IMR-90 (cell line): ENCODE data around the gene CCDC50.

ENCODE experiments used
- BHLHE40 ChIP-seq: fragments of 150-350 bp; IDR thresholded peaks from 2 replicates; pipeline ENCODE4 v1.6.1; 2016; ENCODE audit warnings: mild to moderate bottlenecking, low read depth, low read length
- CEBPB ChIP-seq: IDR thresholded peaks from 2 replicates; pipeline ENCODE4 v1.6.1; 2012; ENCODE audit warnings: low read depth, low read length, improper control_type of control experiment
- CHD1 ChIP-seq: IDR thresholded peaks from 2 replicates; pipeline ENCODE4 v1.6.1; 2012; ENCODE audit warnings: low read depth, low read length, improper control_type of control experiment
- MAFK ChIP-seq: IDR thresholded peaks from 2 replicates; pipeline ENCODE4 v1.6.1; 2012; ENCODE audit warnings: low read depth, low read length, improper control_type of control experiment
- MAZ ChIP-seq: IDR thresholded peaks from 2 replicates; pipeline ENCODE4 v1.6.1; 2012; ENCODE audit warnings: low read depth, mild to moderate bottlenecking, low read length, improper control_type of control experiment, moderate library complexity, borderline replicate concordance
- MXI1 ChIP-seq: IDR thresholded peaks from 2 replicates; pipeline ENCODE4 v1.6.1; 2012; ENCODE audit warnings: low read depth, mild to moderate bottlenecking, low read length, moderate library complexity, borderline replicate concordance
- POLR2A ChIP-seq: IDR thresholded peaks from 2 replicates; pipeline ENCODE4 v1.6.1; 2012; ENCODE audit warnings: mild to moderate bottlenecking, low read depth, low read length
- RAD21 ChIP-seq: IDR thresholded peaks from 2 replicates; pipeline ENCODE4 v1.6.1; 2012; ENCODE audit warnings: low read length, improper control_type of control experiment
- RCOR1 ChIP-seq: IDR thresholded peaks from 2 replicates; pipeline ENCODE4 v1.6.1; 2012; ENCODE audit warnings: mild to moderate bottlenecking, low read length, improper control_type of control experiment; ENCODE audit not compliant: insufficient replicate concordance
- RFX5 ChIP-seq: IDR thresholded peaks from 2 replicates; pipeline ENCODE4 v1.8.0; 2012; ENCODE audit warnings: low read depth, mild to moderate bottlenecking, low read length, moderate library complexity
- SMC3 ChIP-seq: fragments of 150-350 bp; IDR thresholded peaks from 2 replicates; pipeline ENCODE4 v1.6.1; 2016; ENCODE audit warnings: low read depth, mild to moderate bottlenecking, antibody characterized with exemption, low read length, moderate library complexity
- TF ChIP-seq, protein P1 (sequence below): fragments of 150-350 bp; IDR thresholded peaks from 2 replicates; pipeline ENCODE4 v1.6.1; 2016; ENCODE audit warnings: low read depth, mild to moderate bottlenecking, low read length, moderate library complexity, borderline replicate concordance
- TF ChIP-seq, protein P2 (sequence below): conservative IDR thresholded peaks from 2 replicates; pipeline ENCODE4 v1.5.1; 2012; ENCODE audit warnings: mild to moderate bottlenecking, low read depth, low read length, improper control_type of control experiment
- TF ChIP-seq, protein P3 (sequence below): fragments of 150-350 bp; IDR thresholded peaks from 2 replicates; pipeline ENCODE4 v1.6.1; 2017; ENCODE audit warnings: mild to moderate bottlenecking, antibody characterized with exemption, low read length, low read depth

DNA sequence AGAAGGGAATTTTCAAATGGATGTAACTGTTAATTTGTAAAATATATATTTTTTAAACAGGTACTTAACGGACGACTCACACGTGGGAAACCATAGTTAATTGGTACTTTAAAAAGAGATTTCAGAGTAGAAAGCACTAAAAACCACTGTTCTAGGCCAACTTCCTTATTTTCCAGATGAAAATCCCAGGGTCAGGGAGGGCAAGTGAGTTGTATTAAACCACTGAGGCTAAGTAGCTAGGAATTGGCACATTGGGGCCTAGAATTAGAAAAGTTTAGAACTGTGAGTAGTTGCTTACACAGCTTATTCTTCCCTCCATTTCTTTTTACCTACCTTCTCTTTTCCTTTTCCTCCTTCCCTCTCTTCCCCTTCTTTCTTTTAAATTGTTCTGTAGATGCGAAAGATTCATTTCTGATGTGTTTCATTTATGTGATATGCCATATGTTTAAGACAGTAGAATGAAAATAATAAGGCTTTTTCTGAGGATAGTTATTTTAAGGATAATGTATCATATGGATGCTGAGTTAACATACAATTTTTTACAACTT lies 5.2 kb downstream of the CCDC50 start:
- TF ChIP-seq POLR2A (no peak), SMC3 (no peak), RCOR1 (no peak), RAD21 (no peak), MAFK (no peak), RFX5 (no peak), CEBPB (no peak), BHLHE40 (no peak), MXI1 (no peak), MAZ (no peak), CHD1 (no peak)
- TF ChIP-seq, protein P1, sequence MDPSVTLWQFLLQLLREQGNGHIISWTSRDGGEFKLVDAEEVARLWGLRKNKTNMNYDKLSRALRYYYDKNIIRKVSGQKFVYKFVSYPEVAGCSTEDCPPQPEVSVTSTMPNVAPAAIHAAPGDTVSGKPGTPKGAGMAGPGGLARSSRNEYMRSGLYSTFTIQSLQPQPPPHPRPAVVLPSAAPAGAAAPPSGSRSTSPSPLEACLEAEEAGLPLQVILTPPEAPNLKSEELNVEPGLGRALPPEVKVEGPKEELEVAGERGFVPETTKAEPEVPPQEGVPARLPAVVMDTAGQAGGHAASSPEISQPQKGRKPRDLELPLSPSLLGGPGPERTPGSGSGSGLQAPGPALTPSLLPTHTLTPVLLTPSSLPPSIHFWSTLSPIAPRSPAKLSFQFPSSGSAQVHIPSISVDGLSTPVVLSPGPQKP: no peak
- TF ChIP-seq, protein P2, sequence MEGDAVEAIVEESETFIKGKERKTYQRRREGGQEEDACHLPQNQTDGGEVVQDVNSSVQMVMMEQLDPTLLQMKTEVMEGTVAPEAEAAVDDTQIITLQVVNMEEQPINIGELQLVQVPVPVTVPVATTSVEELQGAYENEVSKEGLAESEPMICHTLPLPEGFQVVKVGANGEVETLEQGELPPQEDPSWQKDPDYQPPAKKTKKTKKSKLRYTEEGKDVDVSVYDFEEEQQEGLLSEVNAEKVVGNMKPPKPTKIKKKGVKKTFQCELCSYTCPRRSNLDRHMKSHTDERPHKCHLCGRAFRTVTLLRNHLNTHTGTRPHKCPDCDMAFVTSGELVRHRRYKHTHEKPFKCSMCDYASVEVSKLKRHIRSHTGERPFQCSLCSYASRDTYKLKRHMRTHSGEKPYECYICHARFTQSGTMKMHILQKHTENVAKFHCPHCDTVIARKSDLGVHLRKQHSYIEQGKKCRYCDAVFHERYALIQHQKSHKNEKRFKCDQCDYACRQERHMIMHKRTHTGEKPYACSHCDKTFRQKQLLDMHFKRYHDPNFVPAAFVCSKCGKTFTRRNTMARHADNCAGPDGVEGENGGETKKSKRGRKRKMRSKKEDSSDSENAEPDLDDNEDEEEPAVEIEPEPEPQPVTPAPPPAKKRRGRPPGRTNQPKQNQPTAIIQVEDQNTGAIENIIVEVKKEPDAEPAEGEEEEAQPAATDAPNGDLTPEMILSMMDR: no peak
- TF ChIP-seq, protein P3, sequence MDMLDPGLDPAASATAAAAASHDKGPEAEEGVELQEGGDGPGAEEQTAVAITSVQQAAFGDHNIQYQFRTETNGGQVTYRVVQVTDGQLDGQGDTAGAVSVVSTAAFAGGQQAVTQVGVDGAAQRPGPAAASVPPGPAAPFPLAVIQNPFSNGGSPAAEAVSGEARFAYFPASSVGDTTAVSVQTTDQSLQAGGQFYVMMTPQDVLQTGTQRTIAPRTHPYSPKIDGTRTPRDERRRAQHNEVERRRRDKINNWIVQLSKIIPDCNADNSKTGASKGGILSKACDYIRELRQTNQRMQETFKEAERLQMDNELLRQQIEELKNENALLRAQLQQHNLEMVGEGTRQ: no peak
